ENCODE measurements around the gene R3HDM2.
"Not testable (repeated sequence)": the region's sequence is repeated elsewhere in the genome, so short reads cannot be mapped to it uniquely, and the experiment has no call there.

R3HDM2 gene

DNA sequence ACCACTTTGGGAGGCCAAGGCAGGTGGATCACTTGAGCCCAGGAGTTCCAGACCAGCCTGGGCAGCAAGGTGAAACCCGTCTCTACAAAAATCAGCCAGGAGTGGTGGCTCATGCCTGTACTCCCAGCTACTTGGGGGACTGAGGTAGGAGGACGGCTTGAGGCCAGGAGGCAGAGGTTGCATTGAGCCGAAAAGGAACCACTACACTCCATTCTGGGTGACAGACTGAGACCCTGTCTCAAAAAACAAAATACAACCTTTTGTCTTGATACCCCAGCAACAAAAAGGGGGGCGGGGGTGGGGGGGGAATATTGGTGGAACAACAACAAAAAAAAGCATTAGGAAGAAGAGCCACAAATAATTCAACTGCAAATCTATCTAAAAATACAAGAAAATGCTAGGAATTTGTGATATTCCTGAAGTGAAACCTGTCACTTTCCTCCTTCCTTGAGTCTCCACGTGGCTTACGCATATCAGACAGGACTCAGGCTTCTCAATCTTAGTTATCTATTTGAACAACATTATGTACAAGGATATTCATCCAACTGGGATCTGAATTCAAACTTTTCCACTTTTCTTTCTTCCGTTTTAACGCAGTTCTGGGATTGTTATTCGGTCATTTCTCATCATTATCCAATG lies 1.3 kb downstream of the R3HDM2 start:
- Histone ChIP-seq H3K4me1 (ENCODE audit: control insufficient read depth in 5 of 5, insufficient read depth in 5 of 5, low read length in 5 of 5) (peaks cover 2 to 16% (median 13%) of the 10 kb centered on the region in 5 donors), H3K27me3 (ENCODE audit: control insufficient read depth in 5 of 5, insufficient read depth in 4 of 5, low read length in 5 of 5) (no peaks in the 10 kb centered on the region), H3K9me3 (ENCODE audit: control insufficient read depth in 5 of 5, low read length in 5 of 5) (no peaks in the 10 kb centered on the region), H3K27ac (ENCODE audit: low read depth, low read length) (peak overlapping the region; percentile 97), H3K9ac (ENCODE audit: low read length in 5 of 5) (peak overlapping the region; percentile 88 to 96 (median 93)), H3K36me3 (ENCODE audit: control insufficient read depth in 5 of 5, insufficient read depth in 5 of 5, low read length in 5 of 5) (peaks cover 0 to 4% (median 0%) of the 10 kb centered on the region in 5 donors), H3K4me3 (ENCODE audit: low read depth in 1 of 5, low read length in 5 of 5) (peak overlapping the region; percentile 75 to 84 (median 78))

DNA sequence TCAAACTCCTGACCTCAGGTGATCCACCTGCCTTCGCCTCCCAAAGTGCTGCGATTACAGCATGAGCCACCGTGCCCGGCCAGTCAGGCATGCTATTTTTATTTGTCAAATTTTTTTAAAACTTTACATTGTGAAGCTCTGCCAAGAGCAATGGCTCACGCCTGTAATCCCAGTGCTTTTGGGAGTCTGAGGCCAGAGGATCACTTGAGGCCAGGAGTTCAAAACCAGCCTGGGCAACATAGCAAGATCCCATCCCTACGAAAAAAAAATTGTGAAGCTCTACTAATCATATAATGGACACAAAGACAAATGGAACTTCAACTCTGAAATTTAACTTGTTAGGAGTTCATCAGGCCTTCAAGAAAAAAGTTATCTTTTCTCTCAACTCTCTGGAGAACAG lies 1.9 kb downstream of the R3HDM2 start:
- peaks cover 0 to 4% (median 0%) of the 10 kb centered on the region in 5 donors for H3K36me3 ChIP-seq (ENCODE audit: control insufficient read depth in 5 of 5, insufficient read depth in 5 of 5, low read length in 5 of 5)
- peak overlapping the region; percentile 97 for H3K27ac ChIP-seq (ENCODE audit: low read depth, low read length)
- H3K4me3 ChIP-seq (ENCODE audit: low read depth in 1 of 5, low read length in 5 of 5): no peak overlapping the region
- H3K9ac ChIP-seq (ENCODE audit: low read length in 5 of 5): peak overlapping the region in 4 of 5 donors; percentile 26 to 93 (median 91)
- H3K9me3 ChIP-seq (ENCODE audit: control insufficient read depth in 5 of 5, low read length in 5 of 5): no peaks in the 10 kb centered on the region
- H3K4me1 ChIP-seq (ENCODE audit: control insufficient read depth in 5 of 5, insufficient read depth in 5 of 5, low read length in 5 of 5): peaks cover 2 to 16% (median 13%) of the 10 kb centered on the region in 5 donors
- no peaks in the 10 kb centered on the region for H3K27me3 ChIP-seq (ENCODE audit: control insufficient read depth in 5 of 5, insufficient read depth in 4 of 5, low read length in 5 of 5)

DNA sequence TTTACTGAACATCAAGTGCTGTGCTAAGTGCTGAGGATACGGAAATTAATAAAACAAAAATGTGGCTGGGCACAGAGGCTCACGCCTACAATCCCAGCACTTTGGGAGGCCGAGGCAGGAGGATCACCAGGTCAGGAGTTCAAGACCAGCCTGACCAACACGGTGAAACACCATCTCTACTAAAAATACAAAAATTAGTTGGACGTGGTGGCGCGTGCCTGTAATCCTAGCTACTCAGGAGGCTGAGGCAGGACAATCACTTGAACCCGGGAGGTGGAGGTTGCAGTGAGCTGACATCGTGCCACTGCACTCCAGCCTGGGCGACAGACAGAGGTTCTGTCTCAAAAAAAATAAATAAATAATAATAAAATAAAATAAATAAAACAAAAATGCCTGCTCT lies 3.9 kb downstream of the R3HDM2 start:
- not testable (repeated sequence) for H3K9me3 ChIP-seq (ENCODE audit: control insufficient read depth in 5 of 5, low read length in 5 of 5); H3K4me3 ChIP-seq (ENCODE audit: low read depth in 1 of 5, low read length in 5 of 5); H3K27ac ChIP-seq (ENCODE audit: low read depth, low read length); H3K27me3 ChIP-seq (ENCODE audit: control insufficient read depth in 5 of 5, insufficient read depth in 4 of 5, low read length in 5 of 5); H3K9ac ChIP-seq (ENCODE audit: low read length in 5 of 5); H3K36me3 ChIP-seq (ENCODE audit: control insufficient read depth in 5 of 5, insufficient read depth in 5 of 5, low read length in 5 of 5)
- H3K4me1 ChIP-seq (ENCODE audit: control insufficient read depth in 5 of 5, insufficient read depth in 5 of 5, low read length in 5 of 5): peaks cover 2 to 16% (median 13%) of the 10 kb centered on the region in 5 donors

DNA sequence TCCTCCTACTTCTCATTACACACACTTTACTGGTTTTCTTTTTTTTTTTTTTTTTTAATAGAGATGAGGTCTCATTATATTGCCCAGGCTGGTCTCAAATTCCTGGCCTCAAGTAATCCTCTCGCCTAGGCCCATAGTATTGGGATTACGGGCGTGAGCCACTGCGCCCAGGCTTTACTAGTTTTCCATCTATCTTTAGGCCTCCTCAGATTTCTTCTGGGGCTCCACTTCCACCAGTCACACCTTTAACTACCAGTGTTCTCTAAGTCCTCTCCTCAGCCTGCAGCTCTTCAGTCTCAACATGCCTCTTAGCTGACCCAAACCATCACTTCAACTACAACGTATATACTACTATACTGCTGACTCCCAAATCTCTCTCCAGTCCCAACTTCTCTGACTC lies 10.4 kb downstream of the R3HDM2 start:
- Histone ChIP-seq H3K4me3 (ENCODE audit: low read depth in 1 of 5, low read length in 5 of 5) (no peak overlapping the region), H3K36me3 (ENCODE audit: control insufficient read depth in 5 of 5, insufficient read depth in 5 of 5, low read length in 5 of 5) (peaks cover 0 to 8% (median 3%) of the 10 kb centered on the region in 5 donors), H3K27ac (ENCODE audit: low read depth, low read length) (no peak overlapping the region), H3K9ac (ENCODE audit: low read length in 5 of 5) (no peak overlapping the region), H3K27me3 (ENCODE audit: control insufficient read depth in 5 of 5, insufficient read depth in 4 of 5, low read length in 5 of 5) (no peaks in the 10 kb centered on the region), H3K4me1 (ENCODE audit: control insufficient read depth in 5 of 5, insufficient read depth in 5 of 5, low read length in 5 of 5) (peaks cover 0 to 7% (median 5%) of the 10 kb centered on the region in 5 donors), H3K9me3 (ENCODE audit: control insufficient read depth in 5 of 5, low read length in 5 of 5) (no peaks in the 10 kb centered on the region)

DNA sequence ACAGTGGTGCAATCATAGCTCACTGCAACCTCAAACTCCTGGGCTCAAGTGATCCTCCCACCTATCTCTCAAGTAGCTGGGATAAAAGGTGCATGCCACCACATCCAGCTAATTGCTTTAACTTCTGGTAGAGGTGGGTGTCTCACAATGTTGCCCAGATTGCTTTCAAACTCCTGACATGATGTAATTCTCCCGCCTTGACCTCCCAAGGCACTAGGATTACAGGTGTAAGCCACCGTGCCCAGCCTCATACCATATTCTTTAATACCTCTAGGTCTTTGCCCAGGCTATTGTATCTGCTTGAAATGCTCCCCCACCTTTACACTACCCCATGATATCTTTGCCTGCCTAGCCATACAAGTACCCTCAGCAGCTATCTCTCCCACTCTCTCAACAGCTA lies 11.3 kb downstream of the R3HDM2 start:
- H3K27me3 ChIP-seq (ENCODE audit: control insufficient read depth in 5 of 5, insufficient read depth in 4 of 5, low read length in 5 of 5): no peaks in the 10 kb centered on the region
- H3K4me1 ChIP-seq (ENCODE audit: control insufficient read depth in 5 of 5, insufficient read depth in 5 of 5, low read length in 5 of 5): peaks cover 0 to 7% (median 5%) of the 10 kb centered on the region in 5 donors

DNA sequence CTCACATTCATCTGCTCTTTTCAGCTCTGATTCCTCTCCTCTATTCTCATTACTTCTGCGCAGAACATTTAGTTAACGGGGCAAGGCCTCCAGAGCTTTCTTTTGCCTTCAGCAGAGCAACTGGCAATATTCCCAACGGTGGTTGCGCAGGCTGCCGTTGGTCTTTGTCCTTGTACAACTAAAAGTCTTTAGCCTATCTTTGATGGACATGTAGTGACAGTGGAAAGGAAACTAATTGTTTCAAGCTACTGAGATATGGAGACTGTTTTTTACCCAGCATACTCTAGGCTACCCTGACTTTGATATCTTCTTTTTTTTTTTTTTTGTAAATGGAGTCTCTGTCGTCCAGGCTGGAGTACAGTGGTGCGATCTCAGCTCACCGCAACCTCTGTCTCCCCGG lies 12.6 kb downstream of the R3HDM2 start:
- peaks cover 0 to 6% (median 3%) of the 10 kb centered on the region in 5 donors for H3K36me3 ChIP-seq (ENCODE audit: control insufficient read depth in 5 of 5, insufficient read depth in 5 of 5, low read length in 5 of 5)
- H3K27ac ChIP-seq (ENCODE audit: low read depth, low read length): no peak overlapping the region
- no peaks in the 10 kb centered on the region for H3K27me3 ChIP-seq (ENCODE audit: control insufficient read depth in 5 of 5, insufficient read depth in 4 of 5, low read length in 5 of 5)
- peaks cover 0 to 7% (median 5%) of the 10 kb centered on the region in 5 donors for H3K4me1 ChIP-seq (ENCODE audit: control insufficient read depth in 5 of 5, insufficient read depth in 5 of 5, low read length in 5 of 5)
- H3K9me3 ChIP-seq (ENCODE audit: control insufficient read depth in 5 of 5, low read length in 5 of 5): no peaks in the 10 kb centered on the region
- H3K9ac ChIP-seq (ENCODE audit: low read length in 5 of 5): no peak overlapping the region
- no peak overlapping the region for H3K4me3 ChIP-seq (ENCODE audit: low read depth in 1 of 5, low read length in 5 of 5)

More for the DNA sequence above, 11.3 kb downstream of the R3HDM2 start:
- Histone ChIP-seq H3K4me3 (ENCODE audit: low read depth in 1 of 5, low read length in 5 of 5) (no peak overlapping the region), H3K9me3 (ENCODE audit: control insufficient read depth in 5 of 5, low read length in 5 of 5) (no peaks in the 10 kb centered on the region), H3K27ac (ENCODE audit: low read depth, low read length) (no peak overlapping the region), H3K9ac (ENCODE audit: low read length in 5 of 5) (no peak overlapping the region), H3K36me3 (ENCODE audit: control insufficient read depth in 5 of 5, insufficient read depth in 5 of 5, low read length in 5 of 5) (peaks cover 0 to 6% (median 3%) of the 10 kb centered on the region in 5 donors)

DNA sequence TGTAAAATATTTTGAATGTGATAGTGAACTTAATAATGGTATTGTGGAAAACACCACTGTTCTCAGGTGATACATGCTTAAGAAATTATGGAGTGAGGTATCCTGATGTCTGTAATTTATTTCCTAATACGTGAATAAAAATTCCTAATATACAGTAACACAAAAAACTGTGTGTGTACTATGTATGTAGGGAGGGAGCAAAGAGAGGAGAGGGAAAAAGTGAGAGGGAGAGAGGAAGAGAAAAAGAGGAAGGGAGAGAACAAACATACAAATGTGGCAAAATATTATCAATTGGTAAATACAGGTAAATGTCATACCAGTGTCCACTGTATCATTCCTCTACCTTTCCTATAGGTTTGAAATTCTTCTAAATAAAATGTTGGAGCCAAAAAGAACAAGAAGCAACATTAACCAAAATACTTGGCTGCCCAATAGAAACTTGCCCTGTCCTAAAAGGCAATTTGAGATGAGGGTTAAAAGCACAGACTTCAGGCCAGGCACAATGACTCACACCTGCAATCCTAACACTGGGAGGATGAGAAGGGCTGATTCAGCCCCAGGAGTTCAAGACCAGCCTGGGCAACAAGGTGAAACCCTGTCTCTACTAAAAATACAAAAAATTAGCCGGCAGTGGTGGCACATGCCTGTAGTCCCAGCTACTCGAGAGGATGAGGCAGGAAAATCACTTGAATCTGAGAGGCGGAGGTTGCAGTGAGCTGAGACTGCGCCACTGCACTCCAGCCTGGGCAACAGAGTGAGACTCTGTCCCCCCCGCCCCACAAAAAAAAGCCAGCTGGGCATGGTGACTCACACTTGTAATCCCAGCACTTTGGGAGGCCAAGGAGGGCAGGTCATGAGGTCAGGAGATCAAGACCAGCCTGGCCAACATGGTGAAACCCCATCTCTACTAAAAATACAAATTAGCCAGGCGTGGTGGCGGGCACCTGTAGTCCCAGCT lies 14.5 kb downstream of the R3HDM2 start:
- Histone ChIP-seq H3K4me1 (ENCODE audit: control insufficient read depth in 5 of 5, insufficient read depth in 5 of 5, low read length in 5 of 5) (peaks cover 0 to 7% (median 5%) of the 10 kb centered on the region in 5 donors), H3K27me3 (ENCODE audit: control insufficient read depth in 5 of 5, insufficient read depth in 4 of 5, low read length in 5 of 5) (no peaks in the 10 kb centered on the region), H3K4me3 (ENCODE audit: low read depth in 1 of 5, low read length in 5 of 5) (no peak overlapping the region), H3K9me3 (ENCODE audit: control insufficient read depth in 5 of 5, low read length in 5 of 5) (no peaks in the 10 kb centered on the region), H3K9ac (ENCODE audit: low read length in 5 of 5) (peak overlapping the region in 1 of 5 donors; percentile 16), H3K27ac (ENCODE audit: low read depth, low read length) (no peak overlapping the region), H3K36me3 (ENCODE audit: control insufficient read depth in 5 of 5, insufficient read depth in 5 of 5, low read length in 5 of 5) (no peaks in the 10 kb centered on the region)

DNA sequence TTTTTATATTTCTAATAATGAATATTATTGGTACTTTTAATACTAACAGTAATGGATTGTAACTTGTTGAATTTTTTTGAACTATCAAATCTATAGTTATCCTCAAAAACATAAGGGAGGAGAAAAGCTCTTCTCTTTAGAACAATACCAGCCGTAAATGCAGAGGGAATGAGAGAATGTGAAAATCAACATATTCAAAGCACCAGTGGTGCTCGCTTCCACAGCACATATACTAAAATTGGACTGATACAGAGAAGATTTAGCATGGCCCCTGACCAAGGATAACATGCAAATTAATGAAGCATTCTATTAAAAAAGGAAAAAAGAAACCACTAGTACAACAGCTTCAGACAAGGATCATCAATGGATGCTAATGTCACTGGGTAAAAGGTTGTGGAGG lies 15.8 kb downstream of the R3HDM2 start:
- Histone ChIP-seq H3K27ac (ENCODE audit: low read depth, low read length) (no peak overlapping the region), H3K4me1 (ENCODE audit: control insufficient read depth in 5 of 5, insufficient read depth in 5 of 5, low read length in 5 of 5) (peaks cover 0 to 7% (median 5%) of the 10 kb centered on the region in 5 donors), H3K4me3 (ENCODE audit: low read depth in 1 of 5, low read length in 5 of 5) (no peak overlapping the region), H3K9me3 (ENCODE audit: control insufficient read depth in 5 of 5, low read length in 5 of 5) (no peaks in the 10 kb centered on the region), H3K27me3 (ENCODE audit: control insufficient read depth in 5 of 5, insufficient read depth in 4 of 5, low read length in 5 of 5) (no peaks in the 10 kb centered on the region), H3K9ac (ENCODE audit: low read length in 5 of 5) (no peak overlapping the region), H3K36me3 (ENCODE audit: control insufficient read depth in 5 of 5, insufficient read depth in 5 of 5, low read length in 5 of 5) (no peaks in the 10 kb centered on the region)

DNA sequence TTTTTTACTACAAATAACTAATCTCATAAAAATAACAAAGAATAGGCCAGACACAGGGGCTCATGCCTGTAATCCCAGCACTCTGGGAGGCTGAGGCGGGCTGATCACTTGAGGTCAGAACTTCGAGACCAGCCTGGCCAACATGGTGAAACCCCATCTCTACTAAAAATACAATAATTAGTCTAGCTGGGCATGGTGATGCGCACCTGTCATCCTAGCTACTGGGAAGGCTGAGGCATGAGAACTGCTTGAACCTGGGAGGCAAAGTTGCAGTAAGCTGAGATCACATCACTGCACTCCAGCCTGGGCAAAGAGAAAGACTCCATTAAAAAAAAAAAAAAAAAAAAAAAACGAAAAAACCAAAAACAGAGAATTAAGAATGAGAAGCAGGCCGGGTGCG lies 16.7 kb downstream of the R3HDM2 start:
- not testable (repeated sequence) for H3K4me3 ChIP-seq (ENCODE audit: low read depth in 1 of 5, low read length in 5 of 5); H3K27ac ChIP-seq (ENCODE audit: low read depth, low read length); H3K36me3 ChIP-seq (ENCODE audit: control insufficient read depth in 5 of 5, insufficient read depth in 5 of 5, low read length in 5 of 5); H3K9me3 ChIP-seq (ENCODE audit: control insufficient read depth in 5 of 5, low read length in 5 of 5); H3K27me3 ChIP-seq (ENCODE audit: control insufficient read depth in 5 of 5, insufficient read depth in 4 of 5, low read length in 5 of 5); H3K9ac ChIP-seq (ENCODE audit: low read length in 5 of 5); H3K4me1 ChIP-seq (ENCODE audit: control insufficient read depth in 5 of 5, insufficient read depth in 5 of 5, low read length in 5 of 5)

DNA sequence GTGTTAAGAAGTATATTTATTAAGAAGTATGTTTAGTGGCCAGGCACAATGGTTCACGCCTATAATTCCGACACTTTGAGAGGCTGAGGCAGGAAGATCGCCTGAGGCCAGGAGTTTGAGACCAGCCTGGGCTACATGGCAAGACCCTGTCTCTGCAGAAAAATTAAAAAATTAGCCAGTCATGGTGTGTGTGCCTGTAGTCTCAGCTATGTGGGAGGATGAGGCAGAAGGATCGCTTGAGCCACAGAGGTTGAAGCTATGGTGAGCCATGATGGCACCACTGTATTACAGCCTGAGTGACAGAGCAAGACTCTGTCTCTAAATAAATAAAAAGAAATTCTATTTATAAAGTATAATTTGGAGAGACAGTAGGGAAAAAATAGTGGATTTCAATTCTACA lies 20.3 kb downstream of the R3HDM2 start:
- no peak overlapping the region for H3K27ac ChIP-seq (ENCODE audit: low read depth, low read length)
- no peaks in the 10 kb centered on the region for H3K4me1 ChIP-seq (ENCODE audit: control insufficient read depth in 5 of 5, insufficient read depth in 5 of 5, low read length in 5 of 5)
- H3K36me3 ChIP-seq (ENCODE audit: control insufficient read depth in 5 of 5, insufficient read depth in 5 of 5, low read length in 5 of 5): no peaks in the 10 kb centered on the region
- no peaks in the 10 kb centered on the region for H3K9me3 ChIP-seq (ENCODE audit: control insufficient read depth in 5 of 5, low read length in 5 of 5)
- no peaks in the 10 kb centered on the region for H3K27me3 ChIP-seq (ENCODE audit: control insufficient read depth in 5 of 5, insufficient read depth in 4 of 5, low read length in 5 of 5)
- H3K9ac ChIP-seq (ENCODE audit: low read length in 5 of 5): no peak overlapping the region
- H3K4me3 ChIP-seq (ENCODE audit: low read depth in 1 of 5, low read length in 5 of 5): no peak overlapping the region

Data from subcutaneous abdominal adipose tissue (tissue), 5 donors.